Measurements from ENCODE around the gene ILDR2.

DNA sequence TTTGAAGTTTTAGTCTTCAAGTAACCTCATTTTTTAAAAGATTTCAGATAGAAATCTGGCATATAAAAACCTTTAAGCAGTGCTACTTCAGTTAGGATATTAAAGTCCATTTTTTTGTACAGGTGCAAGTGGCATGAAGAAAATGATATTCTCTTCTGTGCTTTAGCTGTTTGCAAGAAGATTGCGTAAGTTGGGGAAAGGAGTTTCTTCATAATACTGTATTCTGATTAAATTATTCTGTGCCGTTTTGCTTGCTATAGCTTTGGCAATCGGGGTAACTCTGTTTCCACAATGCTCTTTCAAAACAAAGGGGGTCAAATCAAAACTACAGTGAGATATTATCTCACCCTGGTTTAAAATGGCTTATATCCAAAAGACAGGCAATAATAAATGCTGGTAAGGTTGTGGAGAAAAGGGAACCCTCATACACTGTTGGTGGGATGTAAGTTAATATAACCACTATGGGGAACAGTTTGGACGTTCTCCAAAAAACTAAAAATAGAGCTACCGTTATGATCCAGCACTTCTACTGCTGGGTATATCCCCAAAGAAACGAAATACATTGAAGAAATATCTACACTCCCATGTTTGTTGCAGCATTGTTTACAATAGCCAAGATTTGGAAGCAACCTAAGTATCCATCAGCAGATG lies 40.9 kb upstream of the ILDR2 start:
- TF ChIP-seq, protein P1, sequence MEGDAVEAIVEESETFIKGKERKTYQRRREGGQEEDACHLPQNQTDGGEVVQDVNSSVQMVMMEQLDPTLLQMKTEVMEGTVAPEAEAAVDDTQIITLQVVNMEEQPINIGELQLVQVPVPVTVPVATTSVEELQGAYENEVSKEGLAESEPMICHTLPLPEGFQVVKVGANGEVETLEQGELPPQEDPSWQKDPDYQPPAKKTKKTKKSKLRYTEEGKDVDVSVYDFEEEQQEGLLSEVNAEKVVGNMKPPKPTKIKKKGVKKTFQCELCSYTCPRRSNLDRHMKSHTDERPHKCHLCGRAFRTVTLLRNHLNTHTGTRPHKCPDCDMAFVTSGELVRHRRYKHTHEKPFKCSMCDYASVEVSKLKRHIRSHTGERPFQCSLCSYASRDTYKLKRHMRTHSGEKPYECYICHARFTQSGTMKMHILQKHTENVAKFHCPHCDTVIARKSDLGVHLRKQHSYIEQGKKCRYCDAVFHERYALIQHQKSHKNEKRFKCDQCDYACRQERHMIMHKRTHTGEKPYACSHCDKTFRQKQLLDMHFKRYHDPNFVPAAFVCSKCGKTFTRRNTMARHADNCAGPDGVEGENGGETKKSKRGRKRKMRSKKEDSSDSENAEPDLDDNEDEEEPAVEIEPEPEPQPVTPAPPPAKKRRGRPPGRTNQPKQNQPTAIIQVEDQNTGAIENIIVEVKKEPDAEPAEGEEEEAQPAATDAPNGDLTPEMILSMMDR (IDR thresholded peaks at IDR 0.05) = no peak
- TF ChIP-seq POLR2A (IDR thresholded peaks at IDR 0.05) (no peak), EP300 (IDR thresholded peaks at IDR 0.05; ENCODE audit: low read depth) (no peak)

All from transverse colon (tissue), 3 donors.